ENCODE data around the gene IFI44.
A peak's percentile ranks its signal among the peaks of the same experiment; 100 is the strongest.

IFI44 gene, protein sequence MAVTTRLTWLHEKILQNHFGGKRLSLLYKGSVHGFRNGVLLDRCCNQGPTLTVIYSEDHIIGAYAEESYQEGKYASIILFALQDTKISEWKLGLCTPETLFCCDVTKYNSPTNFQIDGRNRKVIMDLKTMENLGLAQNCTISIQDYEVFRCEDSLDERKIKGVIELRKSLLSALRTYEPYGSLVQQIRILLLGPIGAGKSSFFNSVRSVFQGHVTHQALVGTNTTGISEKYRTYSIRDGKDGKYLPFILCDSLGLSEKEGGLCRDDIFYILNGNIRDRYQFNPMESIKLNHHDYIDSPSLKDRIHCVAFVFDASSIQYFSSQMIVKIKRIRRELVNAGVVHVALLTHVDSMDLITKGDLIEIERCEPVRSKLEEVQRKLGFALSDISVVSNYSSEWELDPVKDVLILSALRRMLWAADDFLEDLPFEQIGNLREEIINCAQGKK

DNA sequence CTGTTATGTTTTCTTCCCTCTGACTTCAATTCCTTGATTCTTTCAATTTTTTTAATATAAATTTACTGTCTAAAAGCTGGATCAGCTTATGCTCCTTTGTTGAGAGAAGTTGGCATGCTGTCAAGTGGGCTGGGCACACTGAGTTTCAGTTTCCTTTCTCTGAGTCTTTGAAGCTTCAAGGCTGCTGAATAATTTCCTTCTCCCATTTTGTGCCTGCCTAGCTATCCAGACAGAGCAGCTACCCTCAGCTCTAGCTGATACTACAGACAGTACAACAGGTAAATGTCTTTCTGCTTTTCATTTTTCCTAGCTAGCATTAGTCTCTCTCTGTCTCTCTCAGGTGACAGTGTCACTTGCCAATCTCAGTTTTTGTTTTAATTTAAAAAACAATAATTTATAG is at the start of gene IFI44:
IFI44 (plus strand) TSS at position 204 of the 400 bp plus-strand sequence. CDS start 365 bp downstream, outside the sequence.
- peak; percentile 74 to 82 for DNase-seq

DNA sequence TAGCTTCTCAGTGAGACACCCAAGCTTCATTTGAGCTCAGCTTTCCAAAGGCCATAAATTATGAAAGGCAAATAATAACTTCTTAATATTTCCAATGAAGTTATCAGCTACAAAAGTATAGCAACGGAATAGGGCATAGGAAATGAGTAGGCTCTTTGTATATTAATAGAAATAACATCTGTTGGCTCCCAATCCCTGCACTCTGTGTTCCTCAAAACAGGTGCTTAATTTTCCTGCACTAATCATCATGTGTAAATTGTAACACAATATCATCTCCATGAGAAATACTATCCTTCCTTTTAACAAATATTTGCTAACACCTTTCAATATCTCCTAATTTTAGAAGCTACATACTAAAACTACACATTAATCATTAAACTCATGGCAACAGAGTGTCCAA is 48.6 kb upstream of the IFI44 start:
- no peak for DNase-seq

DNA sequence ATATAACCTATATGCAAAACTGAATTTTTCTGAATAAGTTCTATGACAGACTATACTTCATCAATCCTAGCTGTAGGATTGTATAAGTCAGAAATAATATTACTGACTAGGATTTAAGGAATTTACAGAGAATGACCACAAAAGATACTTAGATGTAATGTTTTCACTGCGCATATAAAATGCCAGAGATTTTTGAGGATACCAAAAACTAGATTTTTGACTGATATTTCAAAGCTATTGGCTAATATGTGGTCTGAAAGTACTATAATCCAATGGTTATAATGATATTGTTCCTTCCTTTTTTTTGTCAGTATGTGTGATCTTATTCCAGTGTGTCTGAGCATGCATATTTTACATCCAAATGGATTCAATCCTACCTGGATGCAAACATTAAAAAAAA is 46.4 kb upstream of the IFI44 start:
- no peak for DNase-seq

DNA sequence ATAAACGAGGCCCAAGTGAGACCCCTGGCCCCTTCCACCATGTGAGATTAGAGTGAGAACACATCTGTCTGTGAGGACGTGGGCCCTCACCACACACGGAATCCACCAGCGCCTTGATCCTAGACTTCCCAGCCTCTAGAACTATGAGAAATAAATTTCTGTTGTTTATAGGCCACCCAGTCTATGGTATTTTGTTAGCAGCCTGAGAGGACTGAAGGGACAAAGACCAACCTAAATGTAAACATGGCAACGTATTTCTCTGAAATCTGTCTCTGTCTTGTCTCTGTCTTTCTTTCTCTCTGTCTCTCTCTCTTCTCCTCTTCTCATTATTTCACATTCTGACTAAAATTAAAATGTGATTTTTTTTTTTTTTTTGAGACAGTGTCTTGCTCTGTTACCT is 45.0 kb upstream of the IFI44 start:
- DNase-seq: no peak

DNA sequence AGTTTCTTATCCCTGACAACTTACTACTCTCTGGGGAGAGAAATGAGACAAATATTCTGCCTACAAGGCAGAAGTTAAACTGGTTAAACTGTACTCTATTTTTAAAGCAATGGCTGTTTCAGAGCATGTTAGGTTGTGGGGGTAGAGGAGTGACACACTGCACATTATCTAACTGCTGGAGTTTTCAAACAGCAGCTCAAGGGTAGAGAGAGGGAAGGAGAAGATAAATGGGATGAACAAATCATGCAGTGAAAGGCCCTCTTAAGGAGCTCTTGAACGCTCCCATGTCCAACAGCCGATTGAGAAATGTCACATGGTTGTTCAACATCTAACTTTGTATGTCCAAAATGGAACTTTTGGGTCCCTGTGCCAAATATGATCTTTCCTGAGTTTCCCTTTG is 43.4 kb upstream of the IFI44 start:
- no peak for DNase-seq

DNA sequence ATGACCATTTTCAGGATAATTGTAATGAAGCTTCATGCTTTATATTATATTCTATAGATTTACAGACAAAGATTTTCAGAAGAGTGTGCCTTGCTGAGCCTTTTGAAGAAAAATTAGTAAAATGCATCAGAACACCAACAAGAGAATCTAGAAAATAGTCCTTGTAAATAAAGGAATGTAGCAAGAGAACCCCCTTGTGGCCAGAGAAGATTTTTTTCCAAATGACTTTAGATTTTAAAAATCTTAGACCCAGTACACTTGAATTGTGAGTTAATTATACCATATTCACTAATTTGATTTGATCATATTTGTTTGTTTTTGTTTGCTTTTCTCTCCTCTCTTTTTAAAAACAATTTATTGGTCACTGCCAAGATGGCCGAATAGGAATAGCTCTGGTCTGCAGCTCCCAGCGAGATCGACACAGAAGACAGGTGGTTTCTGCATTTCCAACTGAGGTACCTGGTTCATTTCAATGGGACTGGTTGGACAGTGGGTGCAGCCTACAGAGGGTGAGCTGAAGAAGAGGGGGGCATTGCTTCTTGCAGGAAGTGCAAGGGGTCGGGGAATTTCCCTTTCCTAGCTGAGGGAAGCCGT is 42.2 kb upstream of the IFI44 start:
- DNase-seq: peak; percentile 22 to 36

DNA sequence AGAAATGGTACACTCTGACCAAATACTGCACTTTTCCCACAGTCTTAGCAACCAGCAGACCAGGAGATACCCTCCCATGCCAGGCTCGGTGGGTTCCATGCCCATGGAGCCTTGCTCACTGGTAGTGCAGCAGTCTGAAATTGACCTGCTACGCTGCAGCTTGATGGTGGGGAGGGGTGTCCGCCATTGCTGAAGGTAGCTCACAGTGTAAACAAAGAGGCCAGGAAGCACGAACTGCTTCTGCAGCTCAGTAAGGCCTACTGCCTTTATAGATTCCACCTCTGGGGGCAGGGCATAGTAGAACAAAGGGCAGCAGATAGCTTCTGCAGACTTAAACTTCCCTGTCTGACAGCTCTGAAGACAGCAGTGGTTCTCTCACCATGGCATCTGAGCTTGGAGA is 41.7 kb upstream of the IFI44 start:
- no peak for DNase-seq

DNA sequence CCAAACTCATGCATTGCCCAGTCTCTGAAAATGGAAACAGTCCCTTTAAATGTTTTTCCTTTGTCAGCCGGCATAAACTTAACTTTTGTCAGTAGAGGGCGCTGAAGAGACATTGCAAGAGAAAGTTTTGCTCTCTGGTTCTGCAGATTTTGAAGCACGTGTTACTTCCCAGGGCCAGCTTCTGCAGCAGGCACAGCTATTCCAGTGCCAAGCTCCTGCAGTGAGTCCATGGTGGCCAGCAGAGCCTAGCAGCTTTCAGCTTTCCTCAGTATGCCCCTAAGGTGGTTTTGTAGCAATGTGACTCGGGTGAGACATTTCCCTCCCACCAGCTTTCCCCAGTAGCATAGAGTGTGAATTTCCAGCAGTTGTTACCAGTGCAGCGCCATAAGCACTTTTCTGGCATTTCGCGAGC is 32.0 kb upstream of the IFI44 start:
- DNase-seq: peak; percentile 76 to 88

DNA sequence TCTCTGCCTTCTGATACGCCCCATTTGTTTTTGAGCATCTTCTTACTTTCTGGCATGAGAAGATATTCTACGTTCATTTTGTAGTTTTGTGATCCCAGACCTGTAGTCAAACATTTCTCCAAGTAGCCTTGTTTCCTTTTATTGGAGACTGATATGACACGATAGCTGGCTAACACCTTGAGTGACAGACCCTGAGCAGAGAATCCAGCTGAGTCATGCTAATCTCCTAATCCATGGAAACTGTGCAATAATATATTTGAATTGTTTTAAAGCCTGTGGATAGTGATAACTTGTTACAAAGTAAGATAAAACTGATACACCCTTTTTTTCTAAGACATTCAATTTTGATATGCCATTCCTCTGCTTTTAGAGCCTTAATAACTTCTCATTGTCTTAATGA is 30.6 kb upstream of the IFI44 start:
- DNase-seq: no peak

DNA sequence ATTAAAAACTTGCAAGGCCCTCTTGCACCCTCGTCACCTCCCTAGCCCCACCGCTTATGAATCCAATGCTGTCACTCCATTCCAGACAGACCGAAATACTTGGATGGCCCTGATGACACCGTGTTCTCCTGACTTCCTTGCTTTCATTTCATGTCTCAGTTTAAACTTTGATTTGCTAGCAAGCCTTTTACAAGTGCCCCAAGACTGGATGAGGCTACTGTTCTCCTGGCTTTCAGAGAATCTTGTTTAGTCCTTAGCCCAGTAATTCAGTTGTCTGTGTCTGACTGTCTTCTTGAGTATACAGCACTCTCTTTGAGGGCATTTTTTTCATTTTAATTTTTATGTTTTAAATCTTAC is 30.2 kb upstream of the IFI44 start:
- no peak for DNase-seq

DNA sequence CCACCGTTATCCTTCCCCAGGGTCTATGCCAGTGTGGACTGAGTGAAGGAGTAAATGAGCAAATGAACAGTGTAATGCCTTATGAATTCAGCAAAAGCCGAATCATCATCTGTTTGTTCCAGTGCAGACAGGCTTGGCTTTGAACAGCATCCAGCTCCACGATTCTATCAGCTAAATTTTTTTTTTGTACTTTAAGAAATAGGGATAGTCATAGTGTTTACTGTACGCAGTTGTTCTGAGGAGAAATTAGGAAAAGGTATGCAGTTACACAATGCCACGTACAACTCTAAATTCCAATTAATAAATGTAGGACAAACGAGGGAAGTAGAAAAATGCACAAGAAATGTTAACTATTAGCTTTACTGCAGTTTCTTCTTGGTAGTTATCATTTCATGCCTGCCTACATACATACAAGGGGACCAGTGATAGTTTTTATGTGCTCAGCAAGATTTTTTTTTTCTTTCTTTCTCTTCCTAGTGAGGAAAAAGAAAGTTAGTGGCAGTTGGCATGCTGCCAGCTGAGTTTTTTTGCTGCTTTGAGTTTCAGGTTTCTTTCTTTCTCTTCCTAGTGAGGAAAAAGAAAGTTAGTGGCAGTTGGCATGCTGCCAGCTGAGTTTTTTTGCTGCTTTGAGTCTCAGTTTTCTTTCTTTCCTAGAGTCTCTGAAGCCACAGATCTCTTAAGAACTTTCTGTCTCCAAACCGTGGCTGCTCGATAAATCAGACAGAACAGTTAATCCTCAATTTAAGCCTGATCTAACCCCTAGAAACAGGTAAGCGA is 29.6 kb upstream of the IFI44 start, which contains the start of gene IFI44L:
IFI44L (plus strand) TSS at position 646 of the 777 bp plus-strand sequence. CDS start 7,468 bp downstream, outside the sequence.
- no peak for DNase-seq

DNA sequence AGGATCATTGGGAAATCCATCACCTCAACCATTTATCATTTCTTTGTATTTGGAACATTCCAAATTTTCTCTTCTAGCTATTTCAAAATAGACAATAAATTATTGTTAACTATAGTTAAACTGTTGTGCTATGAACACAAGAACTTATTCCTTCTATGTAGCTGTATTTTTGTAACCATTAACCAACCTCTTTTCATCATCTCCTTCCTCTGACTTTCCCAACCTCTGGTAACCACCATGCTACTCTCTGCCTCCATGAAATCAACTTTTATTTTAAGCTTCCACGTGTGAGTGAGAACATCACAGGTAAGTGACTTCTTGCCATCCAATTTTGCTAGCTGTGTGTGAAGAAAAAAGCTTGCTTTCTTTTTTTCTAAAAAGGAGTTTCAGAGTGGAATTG is 29.0 kb upstream of the IFI44 start:
- peak; percentile 30 to 32 for DNase-seq

DNA sequence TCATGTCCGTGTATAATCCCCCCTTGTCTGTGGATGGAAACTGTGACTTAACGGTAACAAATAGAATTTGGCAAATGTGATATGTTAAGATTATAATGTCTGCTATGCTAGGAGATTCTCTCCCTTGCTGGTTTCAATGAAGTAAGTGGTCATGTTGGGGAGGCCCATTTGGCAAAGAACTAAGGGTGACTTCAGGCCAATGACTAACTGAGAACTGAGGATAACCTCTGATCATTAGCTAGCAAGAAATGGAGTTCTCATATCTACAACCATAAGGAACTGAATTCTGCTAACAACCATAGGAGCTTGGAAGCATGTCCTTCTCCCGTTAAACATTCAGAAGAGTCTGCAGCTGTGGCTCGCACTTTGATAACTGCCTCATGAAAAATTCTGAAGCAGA is 27.1 kb upstream of the IFI44 start:
- DNase-seq: no peak

DNA sequence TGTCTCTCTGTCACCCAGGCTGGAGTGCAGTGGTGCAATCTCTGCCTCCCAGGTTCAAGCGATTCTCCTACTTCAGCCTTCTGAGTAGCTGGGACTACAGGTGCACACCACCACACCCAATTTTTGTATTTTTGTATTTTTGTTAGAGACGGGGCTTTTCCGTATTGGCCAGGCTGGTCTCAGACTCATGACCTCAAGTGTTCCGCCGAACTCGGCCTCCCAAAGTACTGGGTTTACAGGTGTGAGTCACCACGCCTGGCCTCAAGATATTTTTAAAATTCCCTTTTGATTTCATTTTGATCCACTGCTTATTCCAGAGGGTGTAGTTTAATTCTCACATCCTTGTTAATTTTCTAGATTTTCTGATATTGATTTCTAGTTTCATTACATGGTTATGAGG is 25.6 kb upstream of the IFI44 start:
- no peak for DNase-seq

DNA sequence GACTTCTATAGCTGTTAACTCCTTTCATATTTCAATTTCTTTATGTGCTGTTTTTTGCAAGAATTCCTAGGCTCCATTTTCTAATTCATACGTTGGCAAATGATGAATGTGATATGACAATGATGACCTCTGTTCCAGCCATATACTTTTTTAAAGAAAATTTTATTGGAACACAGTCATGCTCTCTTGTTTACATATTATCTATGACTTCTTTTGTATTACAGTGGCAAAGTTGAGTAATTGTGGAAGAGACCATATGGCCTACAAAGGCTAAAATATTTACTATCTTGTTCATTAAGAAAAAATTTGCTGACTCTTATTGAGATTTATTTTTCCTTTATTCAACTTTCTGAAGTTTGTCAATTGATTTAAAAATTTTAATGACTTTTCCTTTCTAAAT is 22.3 kb upstream of the IFI44 start:
- DNase-seq: no peak

DNA sequence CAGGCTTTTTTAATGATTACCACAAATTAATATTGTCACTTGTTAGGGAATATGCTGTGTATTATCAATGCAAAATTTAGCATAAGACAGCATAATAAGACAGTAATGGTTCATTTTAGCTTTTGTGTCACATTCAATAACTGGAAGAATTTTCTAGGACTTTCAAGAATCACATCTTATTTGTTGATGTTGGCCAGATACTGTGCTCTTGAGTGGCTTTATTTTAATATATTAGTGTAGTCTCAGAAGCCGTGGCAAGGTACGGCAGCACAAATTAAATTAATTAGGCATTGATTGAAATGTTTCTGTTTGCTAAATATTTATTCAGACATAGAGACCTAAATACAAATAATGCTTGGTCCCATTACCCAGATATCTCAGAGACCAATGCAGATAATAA is 19.0 kb upstream of the IFI44 start:
- DNase-seq: no peak

DNA sequence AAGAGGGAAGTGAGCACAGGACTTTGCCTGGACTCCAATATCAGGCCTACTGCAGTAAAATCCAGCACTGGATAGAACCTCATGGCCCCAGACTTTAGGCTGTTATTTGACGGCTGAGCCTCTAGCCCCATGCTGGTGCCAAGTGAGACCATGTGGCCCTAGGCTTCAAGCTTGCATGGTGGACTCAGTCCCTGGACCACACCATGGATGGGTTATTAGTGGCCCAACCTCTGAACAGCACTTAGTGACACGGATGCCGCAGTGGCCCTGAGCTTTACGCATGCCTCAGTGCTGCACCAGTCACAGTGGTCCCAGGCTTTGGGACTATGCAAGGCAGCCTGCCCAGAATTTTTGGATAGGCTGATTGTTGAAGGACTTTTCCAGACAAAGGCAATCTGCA is 16.4 kb upstream of the IFI44 start:
- no peak for DNase-seq

DNA sequence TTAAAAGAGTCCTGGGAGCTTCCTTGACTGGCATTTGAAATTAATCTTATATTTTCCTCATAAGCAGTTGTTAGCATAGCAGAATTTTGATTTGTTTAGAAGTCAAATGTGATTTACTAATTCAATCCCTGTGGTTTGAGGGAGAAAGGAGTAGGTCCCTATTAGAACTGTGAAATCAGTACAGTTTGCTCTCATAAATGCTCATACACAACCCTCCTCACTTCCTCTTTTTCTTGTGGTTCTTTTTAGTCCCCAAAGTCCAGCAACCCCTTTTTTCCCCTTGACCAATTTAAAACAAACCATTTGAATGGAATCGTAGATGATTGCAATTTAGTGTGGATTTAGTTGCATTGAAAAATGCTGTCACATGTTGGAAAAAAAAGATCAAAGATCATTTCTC is 9.2 kb upstream of the IFI44 start:
- peak in 1 of 2 experiments; percentile 34 for DNase-seq

DNA sequence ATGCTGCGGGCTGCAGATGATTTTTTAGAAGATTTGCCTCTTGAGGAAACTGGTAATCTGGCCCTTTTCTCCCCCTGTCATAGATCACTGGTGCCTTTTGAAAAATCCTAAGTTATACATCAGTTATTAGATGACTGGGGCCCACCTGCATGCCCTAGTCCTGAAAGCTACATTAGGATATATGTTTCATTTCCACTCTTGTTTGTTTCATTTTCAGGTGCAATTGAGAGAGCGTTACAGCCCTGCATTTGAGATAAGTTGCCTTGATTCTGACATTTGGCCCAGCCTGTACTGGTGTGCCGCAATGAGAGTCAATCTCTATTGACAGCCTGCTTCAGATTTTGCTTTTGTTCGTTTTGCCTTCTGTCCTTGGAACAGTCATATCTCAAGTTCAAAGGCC is 8.1 kb upstream of the IFI44 start:
- DNase-seq: no peak

DNA sequence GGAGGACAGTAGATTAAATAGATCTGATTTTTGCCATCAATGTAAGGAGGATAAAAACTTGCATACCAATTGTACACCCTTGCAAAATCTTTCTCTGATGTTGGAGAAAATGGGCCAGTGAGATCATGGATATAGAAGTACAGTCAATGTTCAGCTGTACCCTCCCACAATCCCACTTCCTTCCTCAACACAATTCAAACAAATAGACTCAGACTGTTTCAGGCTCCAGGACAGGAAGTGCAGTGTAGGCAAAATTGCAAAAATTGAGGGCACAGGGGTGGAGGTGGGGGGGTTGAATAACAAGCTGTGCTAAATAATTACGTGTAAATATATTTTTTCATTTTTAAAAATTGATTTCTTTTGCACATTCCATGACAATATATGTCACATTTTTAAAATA is 3.9 kb upstream of the IFI44 start:
- peak; percentile 79 to 89 for DNase-seq

DNA sequence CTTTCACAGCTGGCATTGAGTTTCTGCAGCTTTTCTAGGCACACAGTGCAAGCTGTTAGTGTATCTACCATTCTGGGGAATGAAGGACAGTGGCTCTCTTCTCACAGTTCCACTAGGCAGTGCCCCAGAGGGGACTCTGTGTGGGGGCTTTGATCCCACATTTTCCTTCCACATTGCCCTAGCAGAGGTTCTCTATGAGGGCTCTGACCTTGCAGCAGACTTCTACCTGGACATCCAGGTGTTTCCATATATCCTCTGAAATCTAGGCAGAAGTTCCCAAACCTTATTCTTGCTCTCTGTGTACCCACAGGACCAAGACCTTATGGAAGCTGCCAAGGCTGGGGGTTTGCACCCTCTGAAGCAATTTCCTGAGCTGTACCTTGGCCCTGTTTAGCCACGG is 2.4 kb upstream of the IFI44 start:
- DNase-seq: no peak

DNA sequence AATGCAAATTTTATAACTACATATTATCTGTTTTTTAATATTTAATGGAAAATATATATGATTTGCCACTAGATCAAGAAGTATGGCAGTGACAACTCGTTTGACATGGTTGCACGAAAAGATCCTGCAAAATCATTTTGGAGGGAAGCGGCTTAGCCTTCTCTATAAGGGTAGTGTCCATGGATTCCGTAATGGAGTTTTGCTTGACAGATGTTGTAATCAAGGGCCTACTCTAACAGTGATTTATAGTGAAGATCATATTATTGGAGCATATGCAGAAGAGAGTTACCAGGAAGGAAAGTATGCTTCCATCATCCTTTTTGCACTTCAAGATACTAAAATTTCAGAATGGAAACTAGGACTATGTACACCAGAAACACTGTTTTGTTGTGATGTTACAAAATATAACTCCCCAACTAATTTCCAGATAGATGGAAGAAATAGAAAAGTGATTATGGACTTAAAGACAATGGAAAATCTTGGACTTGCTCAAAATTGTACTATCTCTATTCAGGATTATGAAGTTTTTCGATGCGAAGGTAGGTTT is 556 bp downstream of the IFI44 start:
- no peak for DNase-seq

DNA sequence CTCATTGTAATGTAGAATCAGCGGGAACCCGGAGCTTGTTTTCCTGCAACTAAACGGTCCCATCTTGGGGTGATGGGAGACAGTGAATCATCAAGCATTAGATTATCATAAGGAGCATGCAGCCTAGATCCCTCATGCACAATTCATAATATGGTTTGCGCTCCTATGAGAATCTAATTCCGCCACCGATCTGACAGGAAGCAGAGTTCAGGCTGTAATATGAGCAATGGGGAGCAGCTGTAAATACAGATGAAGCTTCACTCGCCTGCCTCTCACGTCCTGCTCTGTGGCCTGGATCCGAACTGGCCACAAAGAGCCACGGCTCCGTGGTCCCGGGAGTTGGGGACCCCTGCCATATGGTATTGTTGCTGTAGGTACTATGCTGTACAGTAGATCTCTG is 1.6 kb downstream of the IFI44 start:
- peak; percentile 42 for DNase-seq

Data from AML-193 (cell line).